HG02642 (cell line): ENCODE data around the gene PRL.

Source experiments
- ATAC-seq: cut with Tn5 transposase; IDR thresholded peaks from one replicate; pipeline ENCODE4 v1.9.1; 2021; ENCODE audit warnings: mild to moderate bottlenecking; ENCODE audit not compliant: unreplicated experiment, poor library complexity

PRL gene

GRCh38 chr6:22296067-22296466 is 769 bp downstream of the PRL start:
- no peak for ATAC-seq

DNA sequence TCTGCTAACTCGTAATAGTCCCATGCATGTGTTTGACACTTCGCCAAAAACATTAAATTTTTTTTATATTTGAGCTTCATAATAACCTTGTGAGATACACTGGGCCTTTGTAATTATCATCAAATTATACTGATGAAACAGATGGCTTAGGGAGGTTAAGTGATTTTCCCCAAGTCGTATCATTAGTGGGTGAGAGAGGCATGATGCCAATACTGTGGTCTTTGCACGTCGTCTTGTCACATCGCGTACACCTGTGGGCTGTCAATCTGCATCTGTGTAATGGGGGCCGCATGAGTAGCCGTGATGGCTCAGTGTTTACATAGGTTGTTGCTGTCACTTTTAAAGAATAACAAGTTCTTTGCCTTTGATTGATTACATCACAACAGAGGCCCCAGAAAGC is 1.7 kb downstream of the PRL start:
- ATAC-seq = no peak

DNA sequence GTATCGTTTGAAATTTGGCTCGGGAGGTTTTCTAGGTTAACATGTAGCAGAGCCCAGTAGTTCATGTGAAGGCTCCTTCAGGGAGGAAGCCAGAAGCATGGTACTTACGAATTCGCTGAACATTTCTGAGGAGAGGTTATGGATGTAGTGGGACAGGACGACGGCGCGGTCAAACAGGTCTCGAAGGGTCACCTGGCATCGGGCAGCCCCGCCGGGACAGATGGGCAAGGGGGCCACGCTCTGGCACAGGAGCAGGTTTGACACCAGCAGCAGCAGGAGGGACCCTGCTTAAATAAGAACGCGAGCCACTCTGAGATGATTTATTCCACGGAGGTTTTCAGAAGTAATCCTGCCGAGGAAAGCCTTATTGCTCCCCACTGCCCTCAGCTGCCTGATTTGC is 2.5 kb downstream of the PRL start:
- ATAC-seq = no peak

DNA sequence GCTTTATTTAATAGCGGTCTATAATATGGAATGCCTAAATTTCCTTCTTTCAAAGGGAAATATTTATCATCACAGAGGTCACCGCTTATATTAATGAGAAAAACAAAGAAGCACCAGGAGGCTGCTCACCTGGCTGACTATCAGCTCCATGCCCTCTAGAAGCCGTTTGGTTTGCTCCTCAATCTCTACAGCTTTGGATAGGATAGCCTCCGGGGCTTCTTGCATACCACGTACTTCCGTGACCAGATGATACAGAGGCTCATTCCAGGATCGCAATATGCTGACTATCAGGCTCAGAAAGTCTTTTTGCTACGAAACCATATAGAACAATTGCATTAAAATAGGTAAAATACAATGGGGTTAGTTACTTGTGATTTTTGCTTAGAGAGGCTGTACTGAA is 6.8 kb downstream of the PRL start:
- ATAC-seq = no peak

DNA sequence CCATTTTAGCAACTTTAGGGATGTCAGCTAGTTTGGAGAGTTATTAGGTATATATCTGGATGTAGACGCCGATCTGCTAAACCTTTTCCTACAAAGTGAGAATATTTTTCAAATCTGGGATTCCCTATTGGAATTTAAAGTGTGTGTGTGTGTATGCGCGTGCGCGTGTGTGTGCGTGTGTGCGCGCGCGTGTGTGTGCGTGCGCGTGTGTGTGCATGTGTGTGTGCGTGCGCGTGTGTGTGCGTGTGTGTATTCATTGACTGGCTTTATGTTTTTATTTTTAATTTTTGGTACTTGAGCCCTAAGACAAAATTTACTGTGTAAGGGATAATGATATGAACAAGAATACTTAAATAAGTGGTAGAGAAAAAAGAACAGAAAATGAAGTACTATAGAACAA is 8.1 kb downstream of the PRL start:
- no peak for ATAC-seq

DNA sequence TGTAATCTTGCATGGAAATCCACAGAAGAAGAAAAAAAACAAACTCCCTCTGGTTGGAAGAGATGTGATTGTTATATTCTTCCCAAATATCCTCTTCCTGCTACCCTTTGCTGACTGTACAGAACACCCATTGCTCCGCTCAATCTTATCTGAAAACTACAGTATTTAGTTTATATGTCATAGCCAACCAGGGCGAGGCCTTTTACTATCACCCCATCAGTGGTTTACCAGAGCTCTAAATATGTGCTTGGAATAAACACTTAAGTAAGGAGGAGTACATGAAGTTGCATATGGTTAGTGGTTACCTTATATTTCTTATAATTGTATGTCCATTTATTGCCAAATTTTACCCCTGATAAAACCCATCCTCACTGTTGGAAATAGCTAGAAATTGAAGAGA is 12.2 kb downstream of the PRL start:
- no peak for ATAC-seq

DNA sequence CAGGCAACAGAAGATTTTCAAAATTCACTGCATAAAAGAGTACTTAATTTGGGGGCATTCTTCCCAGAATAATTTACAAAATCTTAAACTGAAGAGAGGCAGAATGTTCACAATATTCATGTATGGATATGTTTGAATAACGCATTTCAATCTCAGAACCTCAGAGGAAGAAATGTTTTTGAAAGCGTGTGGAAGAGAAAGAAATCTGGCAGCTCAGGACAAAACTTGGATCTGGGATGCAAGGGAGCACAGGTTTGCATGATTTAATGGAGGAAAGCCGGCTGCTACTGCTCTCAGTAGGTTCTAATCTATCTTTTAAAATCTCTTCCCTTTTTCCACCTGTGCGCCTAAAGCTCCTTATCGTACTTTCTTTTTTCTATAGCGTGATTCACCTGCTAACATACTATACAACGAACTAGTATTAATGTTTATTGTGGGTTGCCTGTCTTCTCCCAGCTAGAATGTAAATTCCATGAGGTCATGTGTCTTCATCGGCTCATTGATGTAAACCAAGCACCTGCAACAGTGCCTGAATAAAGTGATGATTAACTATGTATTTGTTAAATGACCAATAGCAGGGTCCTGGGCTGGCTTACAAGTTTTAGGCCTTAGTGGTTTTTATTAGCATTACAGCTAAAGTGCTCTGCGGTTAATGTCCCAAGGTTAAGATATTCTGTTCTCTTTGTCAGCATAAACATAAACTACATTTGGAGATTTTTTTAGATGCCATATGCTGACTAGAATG is 15.3 kb downstream of the PRL start:
- ATAC-seq = no peak

DNA sequence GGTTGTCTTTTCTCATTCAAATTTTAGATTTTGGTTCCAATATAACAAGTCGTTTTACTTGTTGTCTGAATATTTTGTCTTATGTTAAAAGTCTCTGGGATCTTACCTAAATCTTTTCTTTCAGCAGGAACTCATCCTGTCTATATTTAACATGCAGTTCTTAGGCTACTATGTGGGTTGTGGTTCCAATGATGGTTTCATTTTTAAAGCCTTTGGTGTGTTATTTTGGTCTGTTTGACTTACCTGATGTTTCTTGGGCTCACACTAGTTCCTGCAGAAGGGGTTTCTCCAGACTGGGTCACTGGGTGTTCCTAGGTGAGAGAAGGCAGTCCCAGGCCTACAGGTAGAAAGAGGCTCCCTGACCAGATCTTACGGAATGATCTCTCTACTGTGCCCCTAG is 17.4 kb downstream of the PRL start:
- ATAC-seq = no peak

DNA sequence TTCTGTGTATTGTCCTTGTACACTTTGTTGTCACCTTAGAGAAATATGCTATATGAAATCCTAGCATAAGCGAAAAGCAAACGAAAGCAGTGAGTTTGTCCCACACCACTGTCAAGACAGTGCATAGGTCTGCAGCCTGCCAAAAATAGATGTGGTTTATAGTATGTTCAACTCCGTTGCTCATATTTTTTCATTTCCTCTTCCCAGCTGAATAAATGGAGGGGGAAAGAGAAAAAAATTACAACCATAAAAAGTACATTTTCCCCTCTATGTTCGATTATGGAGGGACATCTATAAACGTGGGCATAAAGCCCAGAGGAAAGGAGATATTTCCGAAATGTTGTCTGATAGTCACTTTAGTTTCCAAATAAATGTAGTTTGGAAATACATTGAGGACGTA is 25.8 kb downstream of the PRL start:
- no peak for ATAC-seq

DNA sequence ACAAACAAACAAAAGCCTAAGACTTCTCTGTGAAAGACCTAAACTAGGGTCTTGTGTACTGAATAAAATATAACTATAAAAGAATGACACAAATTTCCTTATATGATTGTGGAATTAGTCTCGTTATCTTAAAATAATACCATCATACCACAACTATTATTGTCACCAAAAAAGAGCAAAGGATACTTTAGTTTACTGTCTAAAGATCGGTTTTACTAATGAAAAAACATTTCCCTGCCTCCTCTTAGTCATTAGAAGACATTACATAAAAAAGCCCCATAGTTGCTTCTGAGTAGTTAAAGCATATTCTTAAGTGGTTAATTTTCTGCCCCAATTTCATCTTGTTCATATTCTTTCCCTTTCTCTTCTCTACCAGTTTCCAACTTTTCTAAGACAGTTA is 33.1 kb downstream of the PRL start:
- no peak for ATAC-seq

GRCh38 chr6:22254886-22255285 is 42.0 kb downstream of the PRL start:
- no peak for ATAC-seq

- no peak for ATAC-seq
Observed at GRCh38 chr6:22253955-22254655, 42.7 kb downstream of the PRL start.

GRCh38 chr6:22251348-22251747 is 45.5 kb downstream of the PRL start:
- no peak for ATAC-seq

GRCh38 chr6:22250486-22250885 is 46.4 kb downstream of the PRL start:
- no peak for ATAC-seq

DNA sequence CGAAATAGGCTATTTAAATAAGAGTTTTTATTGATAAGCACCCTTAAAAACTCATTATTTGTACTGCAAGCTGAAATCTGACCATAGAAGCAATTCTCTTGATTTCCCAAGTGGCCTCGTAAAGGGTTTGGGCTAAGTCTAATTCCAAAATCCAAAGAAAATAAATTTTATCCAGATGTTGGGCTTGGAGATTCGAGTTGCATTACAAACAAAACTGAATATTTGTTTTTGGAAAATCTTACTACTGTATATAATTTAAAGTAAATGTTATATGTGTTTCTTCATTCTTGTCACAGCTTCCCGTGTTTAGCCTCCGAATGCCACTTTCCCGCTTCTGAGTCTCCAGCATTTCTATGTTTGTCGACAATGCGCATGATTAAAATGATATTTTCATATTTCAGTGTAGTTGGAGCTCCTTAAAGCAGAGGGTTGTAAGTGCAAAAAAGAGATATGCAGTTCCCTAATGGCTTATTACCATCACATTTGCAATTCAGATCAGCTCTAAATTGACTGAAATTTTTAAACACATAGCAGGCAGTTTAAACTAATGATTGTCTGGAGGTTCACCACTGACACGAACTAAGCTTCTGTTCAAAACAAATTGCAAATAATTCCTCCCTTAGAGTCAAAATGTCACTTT is 47.0 kb downstream of the PRL start:
- no peak for ATAC-seq

- no peak for ATAC-seq
Observed at GRCh38 chr6:22248513-22249308, 48.1 kb downstream of the PRL start.

DNA sequence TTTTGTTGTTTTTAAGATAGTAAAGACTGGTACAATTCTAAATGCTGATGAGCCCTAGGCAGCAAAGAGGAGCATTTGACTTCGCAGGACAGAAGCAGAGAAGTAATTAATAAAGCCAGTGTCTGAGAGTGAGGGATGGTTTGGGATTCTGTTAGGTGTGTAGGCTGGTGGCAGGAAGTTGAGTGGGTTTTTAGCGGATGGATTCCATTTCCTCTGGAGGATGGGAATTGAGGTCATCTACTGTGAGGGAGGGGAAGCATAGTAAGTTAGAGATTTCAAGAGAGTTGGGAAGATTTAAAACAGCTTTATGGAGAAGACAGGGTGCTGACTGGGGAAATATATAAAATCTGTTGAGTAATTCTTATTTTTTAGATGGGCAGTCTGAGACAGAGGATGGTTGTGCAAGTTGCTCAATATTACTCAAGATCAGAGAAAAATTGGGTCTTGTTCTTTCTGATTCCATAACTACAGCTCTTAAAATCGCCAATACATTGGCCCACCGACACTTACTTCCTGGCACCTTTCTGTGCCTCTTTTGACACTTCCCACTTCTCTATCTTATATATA is 48.8 kb downstream of the PRL start:
- no peak for ATAC-seq

DNA sequence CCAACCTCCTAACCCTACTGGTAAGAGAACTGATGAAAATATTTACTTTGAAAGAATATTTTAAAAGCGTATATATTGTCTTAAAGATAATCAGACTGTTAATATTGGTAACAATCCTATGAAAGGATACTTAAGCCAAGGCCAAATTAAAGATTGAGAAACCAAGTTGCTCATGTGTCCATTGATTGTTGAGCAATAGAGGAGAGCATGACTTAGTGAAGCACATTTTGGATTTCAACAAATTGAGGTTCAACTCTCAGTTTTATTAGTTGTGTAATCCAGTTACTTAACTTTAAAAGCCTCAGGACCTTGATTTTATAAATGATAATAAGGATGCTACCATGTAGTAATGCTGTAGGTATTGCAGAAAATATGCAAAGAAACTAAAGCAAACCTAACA is 56.8 kb downstream of the PRL start:
- no peak for ATAC-seq

- ATAC-seq = no peak
Observed at GRCh38 chr6:22239261-22239921, 57.4 kb downstream of the PRL start.

DNA sequence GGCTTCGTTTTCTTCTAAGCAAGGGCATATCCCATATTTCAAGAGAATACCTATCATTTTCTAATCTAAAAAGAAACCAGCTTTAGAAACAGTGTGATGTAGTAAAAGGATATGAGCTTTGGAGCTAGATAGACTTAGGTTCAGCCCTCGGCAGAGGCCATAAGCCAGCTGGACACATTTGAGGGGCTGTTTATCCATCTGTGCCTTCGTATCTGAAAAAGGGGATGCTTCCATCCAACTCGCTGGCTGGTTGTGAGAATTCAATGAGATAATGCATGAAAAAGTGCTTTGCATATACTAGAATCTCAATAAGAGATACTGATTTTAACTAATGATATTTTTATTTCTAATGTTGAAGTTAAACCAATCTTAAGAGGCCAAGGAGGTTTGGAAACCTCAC is 58.0 kb downstream of the PRL start:
- no peak for ATAC-seq
